ENCODE results near the gene CACNA1E. TPM values are rescaled to one million over a fixed set of nuclear protein-coding genes. Genes with fewer than 3 reads are reported as not detected.
"Not testable (repeated sequence)": the region's sequence is repeated elsewhere in the genome, so short reads cannot be mapped to it uniquely, and the experiment has no call there.

The CACNA1E gene
- polyA plus RNA-seq, 4 donors: 0.07 to 0.46 TPM; not detected in 2

DNA sequence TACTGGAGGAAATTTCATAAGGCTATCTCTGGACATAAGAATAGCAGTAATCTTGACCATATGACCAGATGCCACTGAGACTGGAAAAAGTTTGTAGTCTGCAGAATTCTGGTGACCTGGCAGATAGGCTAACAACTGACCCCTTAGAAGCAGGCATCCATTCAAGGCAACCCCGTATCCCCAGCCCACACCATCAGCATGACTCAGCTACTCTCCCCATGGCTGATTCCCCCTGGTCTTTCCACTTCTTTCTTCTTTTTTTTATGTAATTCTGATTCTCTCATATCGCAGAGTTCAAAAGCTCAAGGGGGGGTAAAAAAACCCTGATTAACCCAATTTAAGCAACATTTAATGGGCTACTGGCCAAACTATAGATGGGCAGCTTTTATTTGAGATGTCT is 335.1 kb downstream of the CACNA1E start:
- no peak overlapping the region for H3K4me3 ChIP-seq (ENCODE audit: low read depth in 1 of 3, low read length in 3 of 3)
- 79 to 82% (median 80%) methylated on average over 2 of the region's 2 CpGs for WGBS, 3 donors
- no peaks in the 10 kb centered on the region for H3K4me1 ChIP-seq (ENCODE audit: control insufficient read depth in 3 of 3, insufficient read depth in 2 of 3, low read depth in 1 of 3, low read length in 2 of 3)
- no peak for FAIRE-seq
- no peak for DNase-seq
- H3K27ac ChIP-seq (ENCODE audit: low read depth in 1 of 3, low read length in 2 of 3): no peak overlapping the region
- no peaks in the 10 kb centered on the region for H3K9me3 ChIP-seq (ENCODE audit: control insufficient read depth in 2 of 2, insufficient read depth in 1 of 2, low read depth in 1 of 2, low read length in 1 of 2)
- no peaks in the 10 kb centered on the region for H3K36me3 ChIP-seq (ENCODE audit: control insufficient read depth in 3 of 3, insufficient read depth in 2 of 3, low read depth in 1 of 3, low read length in 3 of 3)
- peaks cover 0 to 1% (median 0%) of the 10 kb centered on the region in 3 donors for H3K27me3 ChIP-seq (ENCODE audit: control insufficient read depth in 3 of 3, insufficient read depth in 3 of 3, low read length in 3 of 3)

DNA sequence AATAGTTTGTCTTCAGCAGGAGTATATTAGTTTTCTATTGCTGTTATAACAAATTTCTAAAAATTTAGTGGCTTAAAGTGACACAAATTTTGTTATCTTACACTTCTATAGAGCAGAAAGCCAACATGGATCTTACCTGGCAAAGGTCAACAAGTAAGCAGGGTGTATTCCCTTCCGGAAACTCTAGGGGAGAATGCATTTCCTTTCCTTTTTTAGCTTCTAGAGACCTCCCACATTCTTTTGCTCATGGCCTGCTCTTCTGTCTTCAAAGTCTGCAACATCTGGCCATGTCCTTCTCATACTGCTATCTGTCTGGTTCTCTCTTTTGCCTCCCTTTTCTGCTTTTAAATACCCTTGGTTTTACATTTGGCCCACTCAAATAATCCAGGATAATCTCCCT is 335.6 kb downstream of the CACNA1E start:
- H3K27me3 ChIP-seq (ENCODE audit: control insufficient read depth in 3 of 3, insufficient read depth in 3 of 3, low read length in 3 of 3): peaks cover 0 to 1% (median 0%) of the 10 kb centered on the region in 3 donors
- DNase-seq (no peak), FAIRE-seq (no peak)
- no peak overlapping the region for H3K4me3 ChIP-seq (ENCODE audit: low read depth in 1 of 3, low read length in 3 of 3)
- no peaks in the 10 kb centered on the region for H3K36me3 ChIP-seq (ENCODE audit: control insufficient read depth in 3 of 3, insufficient read depth in 2 of 3, low read depth in 1 of 3, low read length in 3 of 3)
- H3K4me1 ChIP-seq (ENCODE audit: control insufficient read depth in 3 of 3, insufficient read depth in 2 of 3, low read depth in 1 of 3, low read length in 2 of 3): no peaks in the 10 kb centered on the region
- 60 to 84% (median 67%) methylated on average over 1 of the region's 1 CpG for WGBS, 3 donors
- no peak overlapping the region for H3K27ac ChIP-seq (ENCODE audit: low read depth in 1 of 3, low read length in 2 of 3)
- H3K9me3 ChIP-seq (ENCODE audit: control insufficient read depth in 2 of 2, insufficient read depth in 1 of 2, low read depth in 1 of 2, low read length in 1 of 2): no peaks in the 10 kb centered on the region

DNA sequence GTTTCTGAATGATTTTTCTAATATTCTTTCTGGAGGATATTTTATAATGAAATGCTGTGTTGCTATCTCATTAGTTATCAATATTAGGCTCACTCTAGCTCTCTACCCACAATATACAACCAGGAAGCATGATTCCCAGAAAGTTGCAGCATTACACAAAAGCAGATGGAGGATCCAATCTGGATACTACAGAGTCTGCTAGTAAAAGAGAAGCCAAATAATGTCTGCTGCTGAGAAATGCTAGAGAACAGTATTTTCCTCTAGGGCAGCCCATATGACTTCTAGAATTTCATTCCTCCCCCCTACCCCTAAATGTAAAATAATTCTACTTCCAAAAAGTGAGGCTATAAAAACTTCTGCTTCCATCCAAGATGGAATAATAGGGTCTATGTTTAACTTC is 338.4 kb downstream of the CACNA1E start:
- no peak for DNase-seq
- no peak overlapping the region for H3K27ac ChIP-seq (ENCODE audit: low read depth in 1 of 3, low read length in 2 of 3)
- no peaks in the 10 kb centered on the region for H3K36me3 ChIP-seq (ENCODE audit: control insufficient read depth in 3 of 3, insufficient read depth in 2 of 3, low read depth in 1 of 3, low read length in 3 of 3)
- H3K27me3 ChIP-seq (ENCODE audit: control insufficient read depth in 3 of 3, insufficient read depth in 3 of 3, low read length in 3 of 3): no peaks in the 10 kb centered on the region
- peaks cover 0 to 2% of the 10 kb centered on the region in 2 donors for H3K9me3 ChIP-seq (ENCODE audit: control insufficient read depth in 2 of 2, insufficient read depth in 1 of 2, low read depth in 1 of 2, low read length in 1 of 2)
- FAIRE-seq: no peak
- no peak overlapping the region for H3K4me3 ChIP-seq (ENCODE audit: low read depth in 1 of 3, low read length in 3 of 3)
- H3K4me1 ChIP-seq (ENCODE audit: control insufficient read depth in 3 of 3, insufficient read depth in 2 of 3, low read depth in 1 of 3, low read length in 2 of 3): no peaks in the 10 kb centered on the region

DNA sequence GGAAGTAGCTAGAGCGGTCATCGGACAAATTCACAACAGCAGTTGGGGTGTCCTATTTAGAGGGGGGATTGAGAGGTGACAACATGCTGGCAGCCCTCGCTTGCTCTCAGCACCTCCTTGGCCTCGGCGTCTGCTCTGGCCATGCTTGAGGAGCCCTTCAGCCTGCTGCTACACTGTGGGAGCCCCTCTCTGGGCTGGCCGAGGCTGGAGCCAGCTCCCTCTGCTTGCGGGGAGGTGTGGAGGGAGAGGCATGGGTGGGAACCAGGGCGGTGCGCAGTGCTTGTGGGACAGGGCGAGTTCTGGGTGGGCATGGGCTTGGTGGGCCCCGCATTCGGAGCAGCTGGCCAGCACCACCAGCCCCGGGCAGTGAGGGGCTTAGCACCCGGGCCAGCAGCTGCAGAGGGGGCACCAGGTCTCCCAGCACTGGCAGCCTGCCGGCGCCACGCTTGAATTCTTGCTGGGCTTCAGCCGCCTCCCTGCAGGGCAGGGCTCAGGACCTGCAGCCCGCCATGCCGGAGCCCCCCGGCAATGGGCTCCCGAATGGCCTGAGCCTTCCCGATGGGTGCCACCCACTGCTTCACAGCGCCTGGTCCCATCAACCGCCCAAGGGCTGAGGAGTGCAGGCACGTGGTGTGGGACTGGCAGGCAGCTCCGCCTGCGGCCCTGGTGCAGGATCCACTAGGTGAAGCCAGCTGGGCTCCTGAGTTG is 349.0 kb downstream of the CACNA1E start:
- WGBS, 3 donors: 92 to 98% (median 92%) methylated on average over 26 to 28 of the region's 28 CpGs
- not testable (repeated sequence) for H3K9me3 ChIP-seq (ENCODE audit: control insufficient read depth in 2 of 2, insufficient read depth in 1 of 2, low read depth in 1 of 2, low read length in 1 of 2); H3K4me3 ChIP-seq (ENCODE audit: low read depth in 1 of 3, low read length in 3 of 3); H3K36me3 ChIP-seq (ENCODE audit: control insufficient read depth in 3 of 3, insufficient read depth in 2 of 3, low read depth in 1 of 3, low read length in 3 of 3); FAIRE-seq; DNase-seq; H3K27ac ChIP-seq (ENCODE audit: low read depth in 1 of 3, low read length in 2 of 3); H3K27me3 ChIP-seq (ENCODE audit: control insufficient read depth in 3 of 3, insufficient read depth in 3 of 3, low read length in 3 of 3); H3K4me1 ChIP-seq (ENCODE audit: control insufficient read depth in 3 of 3, insufficient read depth in 2 of 3, low read depth in 1 of 3, low read length in 2 of 3)

DNA sequence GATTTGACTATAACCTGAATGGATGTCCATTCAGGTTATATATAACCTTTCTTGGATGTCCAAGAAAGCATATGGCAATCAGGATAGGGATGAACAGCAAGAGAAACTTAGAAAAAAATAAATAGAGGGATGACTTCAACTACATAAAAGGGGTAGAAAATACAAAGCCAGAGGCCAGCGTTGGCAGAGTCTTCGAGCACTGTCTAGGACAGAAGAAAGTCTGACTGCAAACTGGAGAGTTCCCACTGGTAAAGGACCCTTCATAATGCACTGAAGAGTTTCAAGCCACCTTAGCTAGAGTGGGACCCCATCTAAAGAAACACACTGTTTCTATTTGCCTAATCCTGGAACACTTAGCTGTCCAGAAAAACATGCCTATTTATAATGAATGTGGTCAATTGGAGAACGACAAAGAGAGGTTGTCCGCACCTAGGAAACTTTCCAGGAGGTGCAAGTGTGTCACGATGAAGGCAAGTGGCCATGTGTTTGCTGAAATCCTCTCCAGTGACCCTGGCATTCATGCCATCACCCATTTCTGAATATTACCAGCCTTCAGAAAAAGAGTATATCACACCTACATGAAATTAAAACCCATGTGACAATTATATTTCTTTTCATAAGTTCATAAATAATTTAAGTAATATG is 362.8 kb downstream of the CACNA1E start:
- H3K4me3 ChIP-seq (ENCODE audit: low read depth in 1 of 3, low read length in 3 of 3): no peak overlapping the region
- no peaks in the 10 kb centered on the region for H3K4me1 ChIP-seq (ENCODE audit: control insufficient read depth in 3 of 3, insufficient read depth in 2 of 3, low read depth in 1 of 3, low read length in 2 of 3)
- FAIRE-seq: no peak
- H3K27me3 ChIP-seq (ENCODE audit: control insufficient read depth in 3 of 3, insufficient read depth in 3 of 3, low read length in 3 of 3): no peaks in the 10 kb centered on the region
- 85 to 87% (median 86%) methylated on average over 5 of the region's 5 CpGs for WGBS, 3 donors
- H3K27ac ChIP-seq (ENCODE audit: low read depth in 1 of 3, low read length in 2 of 3): no peak overlapping the region
- DNase-seq: no peak
- H3K36me3 ChIP-seq (ENCODE audit: control insufficient read depth in 3 of 3, insufficient read depth in 2 of 3, low read depth in 1 of 3, low read length in 3 of 3): no peaks in the 10 kb centered on the region
- H3K9me3 ChIP-seq (ENCODE audit: control insufficient read depth in 2 of 2, insufficient read depth in 1 of 2, low read depth in 1 of 2, low read length in 1 of 2): no peaks in the 10 kb centered on the region

DNA sequence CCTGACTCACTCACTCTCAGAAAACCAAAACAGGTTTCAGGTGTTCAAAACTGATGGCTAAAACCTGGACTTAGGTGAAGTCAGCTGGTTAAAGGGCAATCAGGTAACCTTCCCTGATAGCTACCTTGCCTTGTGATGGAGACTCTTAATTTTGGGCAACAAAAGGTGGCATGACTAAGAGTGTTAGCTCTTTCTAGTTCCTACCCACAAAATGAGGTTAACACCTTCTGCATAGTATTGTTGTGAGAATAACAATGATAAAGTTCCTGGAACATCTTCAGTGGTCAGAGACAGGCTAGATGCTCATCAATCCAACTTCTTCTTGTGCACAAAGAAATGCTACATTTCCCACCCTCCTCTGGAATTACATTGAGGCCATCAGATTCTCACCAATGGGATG is 363.4 kb downstream of the CACNA1E start:
- no peak overlapping the region for H3K27ac ChIP-seq (ENCODE audit: low read depth in 1 of 3, low read length in 2 of 3)
- H3K36me3 ChIP-seq (ENCODE audit: control insufficient read depth in 3 of 3, insufficient read depth in 2 of 3, low read depth in 1 of 3, low read length in 3 of 3): no peaks in the 10 kb centered on the region
- H3K4me3 ChIP-seq (ENCODE audit: low read depth in 1 of 3, low read length in 3 of 3): no peak overlapping the region
- no peaks in the 10 kb centered on the region for H3K27me3 ChIP-seq (ENCODE audit: control insufficient read depth in 3 of 3, insufficient read depth in 3 of 3, low read length in 3 of 3)
- no peak for FAIRE-seq
- no peaks in the 10 kb centered on the region for H3K9me3 ChIP-seq (ENCODE audit: control insufficient read depth in 2 of 2, insufficient read depth in 1 of 2, low read depth in 1 of 2, low read length in 1 of 2)
- H3K4me1 ChIP-seq (ENCODE audit: control insufficient read depth in 3 of 3, insufficient read depth in 2 of 3, low read depth in 1 of 3, low read length in 2 of 3): no peaks in the 10 kb centered on the region
- DNase-seq: no peak

DNA sequence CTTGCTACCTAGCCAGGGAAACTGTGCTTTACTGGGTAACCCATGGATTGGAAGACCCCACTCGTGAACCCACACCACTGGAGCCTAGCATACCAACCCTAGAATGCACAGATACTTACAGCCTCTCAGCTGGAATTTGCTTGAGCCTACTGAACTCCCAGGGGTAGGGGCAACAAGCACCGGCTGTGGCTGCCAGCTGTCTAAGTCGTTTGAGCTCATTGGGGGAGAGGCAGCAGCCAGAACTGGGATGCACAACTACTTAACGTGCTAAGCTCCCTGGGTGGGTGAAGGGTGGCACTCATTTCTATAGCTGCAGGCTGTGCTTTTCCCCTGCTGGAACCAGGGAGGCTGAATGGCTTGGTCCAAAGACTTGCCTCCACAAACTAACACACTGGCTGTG is 365.8 kb downstream of the CACNA1E start:
- H3K36me3 ChIP-seq (ENCODE audit: control insufficient read depth in 3 of 3, insufficient read depth in 2 of 3, low read depth in 1 of 3, low read length in 3 of 3): no peaks in the 10 kb centered on the region
- FAIRE-seq (no peak), DNase-seq (no peak)
- no peak overlapping the region for H3K4me3 ChIP-seq (ENCODE audit: low read depth in 1 of 3, low read length in 3 of 3)
- no peaks in the 10 kb centered on the region for H3K9me3 ChIP-seq (ENCODE audit: control insufficient read depth in 2 of 2, insufficient read depth in 1 of 2, low read depth in 1 of 2, low read length in 1 of 2)
- H3K27ac ChIP-seq (ENCODE audit: low read depth in 1 of 3, low read length in 2 of 3): no peak overlapping the region
- 46 to 69% (median 55%) methylated on average over 4 of the region's 4 CpGs for WGBS, 3 donors
- no peaks in the 10 kb centered on the region for H3K4me1 ChIP-seq (ENCODE audit: control insufficient read depth in 3 of 3, insufficient read depth in 2 of 3, low read depth in 1 of 3, low read length in 2 of 3)
- H3K27me3 ChIP-seq (ENCODE audit: control insufficient read depth in 3 of 3, insufficient read depth in 3 of 3, low read length in 3 of 3): no peaks in the 10 kb centered on the region

DNA sequence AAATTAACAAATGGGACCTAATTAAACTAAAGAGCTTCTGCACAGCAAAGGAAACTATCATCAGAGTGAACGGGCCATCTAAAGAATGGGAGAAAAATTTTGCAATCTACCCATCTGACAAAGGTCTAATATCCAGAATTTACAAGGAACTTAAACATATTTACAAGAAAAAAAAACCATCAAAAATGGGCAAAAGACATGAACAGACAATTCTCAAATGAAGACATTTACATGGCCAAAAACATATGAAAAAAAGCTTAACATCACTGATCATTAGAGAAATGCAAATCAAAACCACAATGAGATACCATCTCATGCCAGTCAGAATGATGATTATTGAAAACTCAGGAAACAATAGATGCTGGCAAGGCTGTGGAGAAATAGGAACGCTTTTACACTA is 370.9 kb downstream of the CACNA1E start:
- not testable (repeated sequence) for H3K27me3 ChIP-seq (ENCODE audit: control insufficient read depth in 3 of 3, insufficient read depth in 3 of 3, low read length in 3 of 3); H3K36me3 ChIP-seq (ENCODE audit: control insufficient read depth in 3 of 3, insufficient read depth in 2 of 3, low read depth in 1 of 3, low read length in 3 of 3); H3K27ac ChIP-seq (ENCODE audit: low read depth in 1 of 3, low read length in 2 of 3); H3K4me1 ChIP-seq (ENCODE audit: control insufficient read depth in 3 of 3, insufficient read depth in 2 of 3, low read depth in 1 of 3, low read length in 2 of 3); H3K9me3 ChIP-seq (ENCODE audit: control insufficient read depth in 2 of 2, insufficient read depth in 1 of 2, low read depth in 1 of 2, low read length in 1 of 2); H3K4me3 ChIP-seq (ENCODE audit: low read depth in 1 of 3, low read length in 3 of 3); DNase-seq; FAIRE-seq
- WGBS, 3 donors: 68 to 77% (median 74%) methylated on average over 2 of the region's 2 CpGs

DNA sequence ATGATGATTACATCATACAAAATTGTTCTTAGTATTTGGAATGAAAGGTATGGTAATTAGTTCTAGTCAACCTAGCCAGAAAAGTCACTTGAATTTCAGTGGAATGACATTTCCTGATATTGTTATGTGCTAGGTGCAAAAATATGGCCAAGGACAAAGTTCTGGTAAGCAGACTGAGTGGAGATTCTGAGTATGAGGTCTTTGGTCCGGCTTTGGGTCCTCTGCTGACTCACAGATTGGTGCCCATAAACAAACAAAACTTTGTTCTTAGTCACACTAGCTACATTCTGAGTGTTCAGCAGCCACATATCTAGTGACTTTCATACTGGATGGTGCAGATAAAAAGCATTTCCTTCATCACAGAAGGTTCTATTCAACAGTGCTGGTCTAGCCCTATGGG is 372.1 kb downstream of the CACNA1E start:
- H3K27ac ChIP-seq (ENCODE audit: low read depth in 1 of 3, low read length in 2 of 3): no peak overlapping the region
- no peak for DNase-seq
- WGBS, 3 donors: 41 to 58% (median 46%) methylated on average over 1 of the region's 1 CpG
- no peak for FAIRE-seq
- H3K27me3 ChIP-seq (ENCODE audit: control insufficient read depth in 3 of 3, insufficient read depth in 3 of 3, low read length in 3 of 3): no peaks in the 10 kb centered on the region
- no peaks in the 10 kb centered on the region for H3K36me3 ChIP-seq (ENCODE audit: control insufficient read depth in 3 of 3, insufficient read depth in 2 of 3, low read depth in 1 of 3, low read length in 3 of 3)
- no peaks in the 10 kb centered on the region for H3K4me1 ChIP-seq (ENCODE audit: control insufficient read depth in 3 of 3, insufficient read depth in 2 of 3, low read depth in 1 of 3, low read length in 2 of 3)
- no peak overlapping the region for H3K4me3 ChIP-seq (ENCODE audit: low read depth in 1 of 3, low read length in 3 of 3)
- no peaks in the 10 kb centered on the region for H3K9me3 ChIP-seq (ENCODE audit: control insufficient read depth in 2 of 2, insufficient read depth in 1 of 2, low read depth in 1 of 2, low read length in 1 of 2)
